Myocyte (in vitro differentiated cells): ENCODE measurements around the gene NTSR1. TPM values are rescaled to one million over a fixed set of nuclear protein-coding genes. Genes with fewer than 3 reads are reported as not detected.

ENCODE experiments used
- DNase-seq: peaks from one replicate; pipeline ENCODE4 v3.0.0-alpha.2; 2012; ENCODE audit warnings: low read depth
- total RNA-seq: library from RNA; depleted of rRNA; stranded (reverse); fragments of >200 nt; gene quantifications from 2 replicates; pipeline ENCODE4 v1.2.3, GENCODE V29; 2014

Gene NTSR1
- total RNA-seq, 1 donor from 2014 or later = not detected

DNA sequence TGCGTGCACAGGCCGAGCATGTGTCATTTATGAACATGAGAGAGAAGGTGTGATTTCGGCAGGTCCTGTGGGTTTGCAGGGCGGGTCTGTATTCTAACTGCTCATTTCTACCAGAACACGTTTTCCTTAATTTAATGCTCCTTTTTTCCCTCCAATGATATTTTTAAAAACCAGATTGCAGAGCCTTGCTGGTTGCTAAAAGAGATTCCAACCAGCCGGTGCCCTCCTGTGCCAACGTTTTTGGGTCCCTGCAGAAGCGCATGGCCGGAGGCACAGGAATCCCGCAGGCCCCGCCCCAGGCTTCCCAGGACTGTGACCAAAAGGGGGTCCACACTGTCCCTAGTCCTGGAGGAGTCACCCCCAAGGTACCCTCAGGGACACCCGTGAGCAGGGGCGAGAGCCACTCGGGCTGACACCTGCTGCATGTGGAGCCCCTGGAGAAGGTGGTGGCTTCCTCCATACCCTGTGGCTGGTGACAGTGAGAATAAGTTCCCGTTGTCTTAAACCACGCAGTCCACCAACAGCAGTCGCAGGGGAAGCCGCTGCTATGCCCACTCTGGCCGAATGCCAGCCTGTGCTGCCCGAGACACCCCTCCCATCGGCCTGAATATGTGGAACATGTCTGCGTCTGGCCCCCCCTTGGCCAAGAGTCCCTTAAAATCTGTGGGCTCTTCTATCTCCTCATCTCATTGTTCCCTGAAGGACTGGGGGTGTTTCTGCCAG, 15.7 kb upstream of the NTSR1 start:
- no peak for DNase-seq

DNA sequence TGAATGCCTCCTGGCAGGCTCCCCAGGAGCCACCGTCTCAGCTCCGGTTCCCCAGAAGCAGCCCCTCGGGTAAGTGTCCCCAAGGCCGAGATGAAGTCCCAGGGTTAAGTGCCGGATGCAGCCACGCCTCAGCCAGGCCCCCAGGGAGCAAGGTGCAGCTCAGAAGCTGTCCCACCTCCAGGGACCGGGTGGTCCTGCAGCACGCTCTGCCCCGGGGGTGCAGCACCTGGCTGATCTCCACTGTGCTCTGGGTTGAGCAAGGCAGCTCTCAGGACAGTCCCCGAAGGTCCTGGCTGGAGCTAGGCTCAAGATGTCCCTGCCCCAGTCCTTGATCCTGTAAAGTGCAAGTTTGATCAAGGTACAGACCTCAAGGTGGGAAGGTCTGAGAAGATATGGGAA, 15.1 kb upstream of the NTSR1 start:
- no peak for DNase-seq

- no peak for DNase-seq
These were observed 14.5 kb upstream of the NTSR1 start for GRCh38 chr20:62694106-62694505.

- no peak for DNase-seq
These were observed 13.8 kb upstream of the NTSR1 start for GRCh38 chr20:62694868-62695267.

DNA sequence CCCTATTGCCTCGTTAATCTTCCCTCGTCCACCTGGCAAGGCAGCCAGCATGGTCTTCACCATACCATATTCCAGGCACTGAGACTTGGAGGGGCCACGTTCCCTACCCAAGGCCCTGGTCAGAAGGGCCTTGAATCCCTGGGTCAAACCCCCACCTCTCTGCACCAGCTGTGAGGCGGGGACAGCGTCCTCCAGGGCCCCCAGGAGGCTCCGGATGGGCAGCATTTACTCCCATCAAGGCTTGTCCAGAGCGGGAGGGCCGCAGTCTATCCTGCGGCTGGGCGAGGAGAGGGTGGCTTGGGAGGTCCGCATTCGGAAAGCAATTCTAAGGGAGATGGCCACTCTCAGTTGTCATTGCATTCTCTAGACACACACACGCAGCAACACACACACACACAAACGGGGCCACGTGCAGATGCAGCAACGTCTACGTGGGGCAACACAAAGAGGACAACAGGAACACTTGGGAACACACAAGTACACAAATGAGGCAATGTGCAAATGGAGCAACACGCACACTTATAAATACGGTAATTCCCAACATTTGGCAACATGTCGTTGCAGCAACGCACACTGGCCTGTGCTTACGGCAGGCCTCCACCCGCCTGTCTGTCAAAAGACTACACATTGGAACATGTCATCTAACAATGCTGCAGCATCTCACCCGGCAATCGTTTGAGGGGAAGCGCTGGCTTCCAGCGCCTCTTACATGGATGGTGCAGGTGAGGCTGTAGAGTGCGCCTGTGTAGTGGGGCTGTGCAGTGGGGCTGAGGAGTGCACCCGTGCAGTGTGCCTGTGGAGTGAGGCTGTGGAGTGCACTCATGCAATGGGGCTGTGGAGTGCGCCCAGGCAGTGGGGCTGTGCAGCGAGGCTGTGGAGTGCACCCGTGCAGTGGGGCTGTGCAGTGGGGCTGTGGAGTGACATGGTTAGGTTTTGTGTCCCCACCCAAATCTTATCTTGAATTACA, 12.9 kb upstream of the NTSR1 start:
- no peak for DNase-seq

GRCh38 chr20:62696434-62696957, 12.1 kb upstream of the NTSR1 start:
- DNase-seq = no peak

- no peak for DNase-seq
These were observed 11.6 kb upstream of the NTSR1 start for GRCh38 chr20:62696989-62697388.

DNA sequence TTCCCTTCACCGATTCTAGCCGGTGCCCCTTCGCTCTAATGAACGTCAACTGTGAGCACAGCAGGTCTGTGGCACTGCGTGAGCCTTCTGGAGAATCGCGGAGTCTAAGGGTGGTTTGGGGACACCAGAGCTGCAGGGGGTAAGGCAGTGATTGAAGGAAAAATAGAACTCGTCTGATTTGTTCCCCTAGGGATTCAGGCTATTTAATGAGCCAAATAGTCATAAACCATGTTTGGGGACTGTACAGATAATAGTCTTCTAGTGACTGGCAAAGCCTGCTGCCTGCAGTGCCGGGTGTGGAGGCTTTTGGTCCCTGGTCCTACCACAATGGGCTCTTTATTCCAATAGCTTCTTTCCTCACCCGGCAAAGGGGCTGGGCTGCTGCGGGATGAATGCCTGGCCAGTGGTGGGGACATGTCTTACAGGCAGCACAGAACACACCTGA, 11.1 kb upstream of the NTSR1 start:
- no peak for DNase-seq

- DNase-seq = no peak
These were observed 10.4 kb upstream of the NTSR1 start for GRCh38 chr20:62698231-62698630.

DNA sequence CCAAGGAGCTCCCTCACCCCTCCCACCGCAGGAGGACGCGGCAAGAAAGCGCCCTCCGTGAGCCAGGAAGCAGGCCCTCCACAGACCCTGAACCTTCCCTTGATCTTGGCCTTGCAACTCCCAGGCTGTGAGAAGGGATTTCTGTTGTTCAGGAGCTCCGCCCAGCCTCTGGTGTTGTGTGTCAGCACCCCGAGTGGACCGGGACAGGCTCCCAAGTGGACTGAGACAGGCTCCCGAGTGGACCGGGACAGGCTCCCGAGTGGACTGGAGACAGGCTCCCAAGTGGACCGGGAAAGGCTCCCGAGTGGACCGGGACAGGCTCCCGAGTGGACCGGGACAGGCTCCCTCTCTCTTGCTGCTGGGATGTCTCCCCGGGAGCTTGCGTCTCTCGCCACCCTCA, 9.3 kb upstream of the NTSR1 start:
- DNase-seq = no peak

DNA sequence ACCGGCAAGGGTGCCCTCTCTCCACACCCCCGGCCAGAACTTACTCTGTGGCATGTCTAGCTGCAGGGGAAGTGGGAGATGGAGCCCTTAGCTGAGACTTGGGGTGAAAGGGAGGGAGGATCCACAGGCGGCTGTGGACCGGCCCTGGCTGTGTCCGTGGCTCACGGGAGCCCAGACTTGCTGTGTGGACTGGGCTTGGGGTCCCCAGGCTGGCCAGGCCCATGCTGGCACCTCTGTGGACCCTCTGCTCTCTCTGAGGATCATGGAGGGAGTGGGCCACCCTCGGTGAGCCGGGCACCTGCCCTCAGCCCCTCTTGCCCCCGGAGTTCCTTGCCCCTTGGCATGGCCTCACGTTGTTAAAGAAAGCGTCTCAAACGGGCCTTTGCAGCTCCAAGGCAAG, 8.9 kb upstream of the NTSR1 start:
- no peak for DNase-seq

DNA sequence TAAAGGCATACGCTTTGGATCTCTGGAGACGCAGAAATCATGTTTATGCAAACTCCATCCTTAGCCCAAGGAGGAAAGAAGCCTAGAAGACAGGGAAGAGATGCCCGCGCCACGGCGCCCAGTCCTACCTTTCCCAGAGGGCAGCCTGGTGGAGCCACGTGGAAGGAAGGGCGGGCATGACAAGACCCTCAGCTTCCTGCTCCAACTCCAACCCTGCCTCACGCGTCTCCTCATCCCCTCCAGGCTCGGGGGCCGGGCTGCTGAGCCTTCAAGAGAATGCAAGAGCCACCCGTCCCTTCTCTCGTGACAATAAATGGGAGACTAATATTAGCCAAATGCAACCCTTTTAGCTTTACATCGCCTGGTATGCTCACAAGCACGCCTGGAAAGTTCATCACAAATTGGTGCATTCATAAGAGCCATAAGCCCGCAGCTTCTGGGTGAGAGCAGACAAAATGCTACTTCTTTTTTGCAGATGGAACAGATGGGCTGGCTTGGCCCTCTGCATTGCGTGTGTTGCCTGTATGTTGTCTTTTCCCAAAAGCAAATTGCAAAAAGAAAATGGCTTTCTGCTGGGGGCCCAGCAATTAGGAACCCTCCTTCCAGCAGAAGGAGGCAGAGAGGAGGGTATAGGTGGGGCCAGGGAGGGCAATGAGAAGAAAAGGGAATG, 8.2 kb upstream of the NTSR1 start:
- no peak for DNase-seq

GRCh38 chr20:62701161-62702012, 7.2 kb upstream of the NTSR1 start:
- no peak for DNase-seq

- no peak for DNase-seq
These were observed 6.7 kb upstream of the NTSR1 start for GRCh38 chr20:62702013-62702300.

- DNase-seq = peak; percentile 41
These were observed 5.5 kb upstream of the NTSR1 start for GRCh38 chr20:62702895-62703852.

DNA sequence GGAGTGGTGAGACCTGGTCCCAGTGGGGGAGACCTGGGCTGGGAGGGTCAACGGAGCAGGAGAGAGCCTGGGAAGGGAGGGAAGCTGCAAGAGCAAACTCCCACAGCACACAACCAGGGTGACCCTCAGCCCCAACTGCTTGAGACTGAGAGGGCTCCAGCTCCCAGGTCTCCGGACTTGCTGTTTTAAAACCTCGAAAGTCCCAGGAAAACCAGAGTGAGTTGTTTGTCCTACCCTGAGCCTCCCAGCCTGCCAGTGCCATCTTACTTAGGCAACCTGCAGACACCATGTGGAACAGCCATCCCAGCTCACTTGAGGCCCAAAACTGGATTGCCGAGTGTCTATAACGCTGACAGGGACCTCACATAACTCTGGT, 4.8 kb upstream of the NTSR1 start:
- no peak for DNase-seq

GRCh38 chr20:62704341-62704948, 4.2 kb upstream of the NTSR1 start:
- DNase-seq = peak; percentile 98

- DNase-seq = no peak
These were observed 3.0 kb upstream of the NTSR1 start for GRCh38 chr20:62705627-62706026.

GRCh38 chr20:62706344-62706743, 2.3 kb upstream of the NTSR1 start:
- no peak for DNase-seq
